Activated CD8-positive, alpha-beta memory T cell treated with anti-CD3 and anti-CD28 coated beads for 24 hours (primary cell): ENCODE measurements around the gene MRPL24.

Source experiments
- DNase-seq: peaks from one replicate; pipeline ENCODE4 v3.0.0-alpha.2; 2020

MRPL24 gene

GRCh38 chr1:156707417-156708217 is 33.3 kb downstream of the MRPL24 start:
- DNase-seq: no peak

GRCh38 chr1:156706657-156707416 is 34.1 kb downstream of the MRPL24 start:
- DNase-seq: no peak

- DNase-seq: peak; percentile 89
These were observed 34.8 kb downstream of the MRPL24 start for GRCh38 chr1:156705918-156706656.

- no peak for DNase-seq
These were observed 35.5 kb downstream of the MRPL24 start, which contains the start of gene CRABP2 for GRCh38 chr1:156705321-156705917. Gene CRABP2 (minus strand): TSS chr1:156705583. CDS start chr1:156705446, 137 bp downstream.

GRCh38 chr1:156704930-156705320 is 36.0 kb downstream of the MRPL24 start:
- peak; percentile 72 for DNase-seq

GRCh38 chr1:156704166-156704711 is 36.6 kb downstream of the MRPL24 start:
- DNase-seq: no peak

GRCh38 chr1:156703741-156704140 is 37.1 kb downstream of the MRPL24 start:
- DNase-seq: no peak

- DNase-seq: no peak
These were observed 37.6 kb downstream of the MRPL24 start for GRCh38 chr1:156703336-156703735.

GRCh38 chr1:156700736-156701531 is 40.0 kb downstream of the MRPL24 start:
- DNase-seq: no peak

GRCh38 chr1:156698995-156699394 is 41.9 kb downstream of the MRPL24 start:
- DNase-seq: no peak

- DNase-seq: no peak
These were observed 43.4 kb downstream of the MRPL24 start for GRCh38 chr1:156697481-156697880.

DNA sequence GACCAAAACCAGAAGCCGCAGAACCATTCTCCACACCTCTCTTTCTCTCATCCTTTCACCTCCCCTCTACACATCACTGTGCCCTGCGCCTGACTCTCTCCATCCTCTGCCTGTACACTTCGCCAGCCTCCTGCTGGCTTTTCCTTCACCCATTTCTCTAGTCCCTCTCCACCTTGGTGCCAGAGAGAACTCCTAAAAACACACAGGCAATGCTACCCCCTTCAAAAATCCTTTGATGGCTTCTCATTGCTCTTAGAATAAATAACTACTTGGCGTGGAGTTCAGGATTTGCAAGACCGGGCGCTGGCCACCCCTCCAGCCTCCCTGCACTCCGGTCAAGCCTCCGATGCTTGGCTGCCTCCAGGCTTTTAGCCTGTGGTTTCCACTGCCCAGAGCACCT is 44.1 kb downstream of the MRPL24 start:
- no peak for DNase-seq

GRCh38 chr1:156694690-156694962 is 46.3 kb downstream of the MRPL24 start:
- DNase-seq: no peak

DNA sequence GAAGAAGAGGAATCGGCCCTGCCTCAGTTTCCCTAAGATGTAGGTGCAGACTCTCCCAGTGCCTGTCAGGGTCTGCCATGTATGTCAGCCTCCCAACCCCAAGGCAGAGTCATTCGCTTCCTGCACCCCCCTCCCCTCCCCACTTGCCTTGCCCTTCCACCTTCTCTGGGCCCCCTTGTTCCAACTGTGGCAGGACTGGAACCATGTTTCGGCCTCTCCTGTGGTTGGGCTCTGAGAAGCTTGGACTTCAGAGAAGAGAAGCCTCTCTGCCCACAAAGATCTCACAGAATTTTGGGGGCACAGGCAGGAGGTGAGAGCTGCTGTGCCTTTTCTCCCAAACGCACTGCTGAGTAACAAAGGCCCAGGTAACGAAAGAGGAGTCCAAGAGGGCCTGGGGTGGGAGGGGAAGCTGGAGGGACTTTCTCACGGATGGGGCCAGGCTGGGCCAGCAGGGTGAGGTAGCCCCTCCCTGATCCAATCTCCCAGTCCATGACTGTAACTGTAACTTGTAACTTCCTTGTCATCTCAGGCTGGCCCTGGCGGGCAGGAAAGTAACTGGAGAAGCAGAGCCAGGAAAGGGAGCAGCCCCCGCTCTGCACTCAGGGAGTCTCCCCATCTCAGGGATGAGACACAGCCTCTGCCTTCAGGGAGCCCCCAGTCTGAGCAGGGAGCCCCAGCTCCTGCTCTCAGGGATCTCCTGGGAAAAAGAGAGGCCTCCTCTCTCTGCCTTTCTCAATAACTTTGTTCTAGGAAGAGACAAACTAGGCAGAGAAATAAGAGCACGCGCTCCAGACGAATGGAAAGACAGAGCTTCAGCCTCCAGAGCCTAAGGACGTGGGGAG is 46.8 kb downstream of the MRPL24 start:
- no peak for DNase-seq

DNA sequence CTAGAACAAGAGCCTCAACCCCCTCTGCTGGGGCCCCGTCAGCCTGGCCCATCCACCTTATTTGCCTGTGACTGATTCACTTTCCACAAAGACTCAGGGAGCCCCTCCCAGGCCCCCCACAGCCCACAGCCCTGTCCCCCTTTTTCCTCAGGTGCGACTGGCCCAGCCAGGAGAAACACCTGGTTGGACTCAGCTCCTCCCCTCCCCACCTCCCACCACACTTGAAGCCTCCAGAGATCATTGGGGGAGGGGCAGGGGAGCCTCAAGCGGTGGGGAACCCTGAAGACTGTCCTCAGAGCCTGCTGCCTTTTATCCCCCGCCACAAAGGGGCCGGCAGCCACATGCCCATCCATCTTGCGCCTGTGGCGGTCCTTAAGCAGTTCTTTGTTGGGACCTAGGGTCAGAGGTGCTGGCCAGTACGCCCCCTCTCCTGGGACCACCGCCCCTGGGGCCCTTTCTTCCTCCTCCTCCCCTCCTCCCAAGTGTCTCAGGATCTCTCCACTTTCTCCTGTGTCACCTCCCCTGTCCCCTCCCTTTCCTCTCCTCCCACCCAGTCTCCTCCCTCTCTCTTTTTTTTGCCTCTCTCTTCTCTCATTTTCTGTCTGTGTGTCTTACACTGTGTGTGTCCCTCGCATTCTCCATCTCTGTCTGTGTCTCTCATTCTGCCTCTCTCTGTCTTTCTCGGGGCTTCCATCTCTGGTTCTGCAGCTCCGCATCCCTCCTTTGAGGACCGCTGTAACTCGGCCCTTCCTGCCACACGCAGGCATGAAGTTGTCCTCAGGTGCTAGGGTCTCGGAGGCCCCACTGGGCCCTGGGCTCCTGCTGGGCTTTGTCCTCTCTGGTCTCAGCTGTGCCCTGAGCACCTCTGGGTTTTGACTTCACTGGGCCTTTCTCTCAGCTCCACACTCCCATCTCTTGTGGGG is 47.7 kb downstream of the MRPL24 start:
- DNase-seq: no peak

GRCh38 chr1:156692441-156692924 is 48.4 kb downstream of the MRPL24 start:
- DNase-seq: no peak

- DNase-seq: no peak
These were observed 49.0 kb downstream of the MRPL24 start for GRCh38 chr1:156691665-156692440.

GRCh38 chr1:156691191-156691590 is 49.7 kb downstream of the MRPL24 start:
- no peak for DNase-seq

- no peak for DNase-seq
These were observed 50.2 kb downstream of the MRPL24 start for GRCh38 chr1:156690675-156691036.
